ENCODE data around the gene TSPOAP1.

TSPOAP1 gene

GRCh38 chr17:58363457-58364185 is 35.0 kb upstream of the TSPOAP1 start:
- no peak for DNase-seq (ENCODE audit: low spot score)

GRCh38 chr17:58362368-58363014 is 33.9 kb upstream of the TSPOAP1 start:
- DNase-seq (ENCODE audit: low spot score) = no peak

- DNase-seq (ENCODE audit: low spot score) = no peak
Observed at GRCh38 chr17:58360296-58361063, 31.9 kb upstream of the TSPOAP1 start.

- DNase-seq (ENCODE audit: low spot score) = peak; percentile 50
Observed at GRCh38 chr17:58358408-58359172, 30.0 kb upstream of the TSPOAP1 start.

- peak; percentile 34 for DNase-seq (ENCODE audit: low spot score)
Observed at GRCh38 chr17:58357312-58358297, 29.0 kb upstream of the TSPOAP1 start.

GRCh38 chr17:58356231-58356630 is 27.6 kb upstream of the TSPOAP1 start:
- no peak for DNase-seq (ENCODE audit: low spot score)

GRCh38 chr17:58354541-58355216 is 26.1 kb upstream of the TSPOAP1 start:
- DNase-seq (ENCODE audit: low spot score) = no peak

- DNase-seq (ENCODE audit: low spot score) = no peak
Observed at GRCh38 chr17:58353389-58353825, 24.8 kb upstream of the TSPOAP1 start.

- no peak for DNase-seq (ENCODE audit: low spot score)
Observed at GRCh38 chr17:58352596-58353388, 24.2 kb upstream of the TSPOAP1 start.

GRCh38 chr17:58351831-58352595 is 23.4 kb upstream of the TSPOAP1 start, which contains the start of gene SUPT4H1:
Gene SUPT4H1, minus strand, starts transcription at chr17:58352201. Its CDS starts 66 bp downstream, at chr17:58352135.
- DNase-seq (ENCODE audit: low spot score) = peak; percentile 100

- DNase-seq (ENCODE audit: low spot score) = no peak
Observed at GRCh38 chr17:58351182-58351581, 22.6 kb upstream of the TSPOAP1 start.

GRCh38 chr17:58348038-58348437 is 19.4 kb upstream of the TSPOAP1 start:
- no peak for DNase-seq (ENCODE audit: low spot score)

GRCh38 chr17:58345500-58345899 is 16.9 kb upstream of the TSPOAP1 start:
- no peak for DNase-seq (ENCODE audit: low spot score)

- DNase-seq (ENCODE audit: low spot score) = no peak
Observed at GRCh38 chr17:58344791-58345157, 16.2 kb upstream of the TSPOAP1 start.

- DNase-seq (ENCODE audit: low spot score) = no peak
Observed at GRCh38 chr17:58344047-58344790, 15.6 kb upstream of the TSPOAP1 start.

- no peak for DNase-seq (ENCODE audit: low spot score)
Observed at GRCh38 chr17:58343131-58343530, 14.5 kb upstream of the TSPOAP1 start.

- no peak for DNase-seq (ENCODE audit: low spot score)
Observed at GRCh38 chr17:58341861-58342475, 13.4 kb upstream of the TSPOAP1 start.

Measured in D341Med (cell line).